HepG2 (cell line): Measurements from ENCODE around the gene SNU13. TPM values are rescaled to one million over a fixed set of nuclear protein-coding genes. Genes with fewer than 3 reads are reported as not detected.
"Not testable (repeated sequence)": the region's sequence is repeated elsewhere in the genome, so short reads cannot be mapped to it uniquely, and the experiment has no call there.

Source experiments
- ATAC-seq: fragments of 200-7000 bp; cut with Tn5 transposase; 3 replicates; pipeline ENCODE4 v1.9.1; 2020; ENCODE audit warnings: mild to moderate bottlenecking, moderate library complexity
- BruUV-seq: library from RNA; stranded (reverse); fragments of 400-500 nt; replicated peaks from 2 replicates; lab custom pipeline; 2021; lab: Mats Ljungman, UMichigan
- CTCF ChIA-PET: fragments of 300-600 bp; formaldehyde crosslinking; extraction: SDS; loops from one replicate; lab custom pipeline; 2021; ENCODE audit warnings: low total read pairs, inconsistent platforms, low intra/inter-chr PET ratio; lab: Yijun Ruan, JAX
- POLR2A ChIA-PET: fragments of 350-600 bp; sonication (Branson Sonifier 250); formaldehyde crosslinking; loops from one replicate; lab custom pipeline; 2020; ENCODE audit warnings: antibody characterized with exemption, inconsistent platforms; lab: Yijun Ruan, JAX
- DNase-seq: peaks from one replicate; pipeline ENCODE4 v3.0.0-alpha.2; 2015; ENCODE audit warnings: low spot score
- FAIRE-seq: peaks from 3 replicates; lab custom pipeline; 2011; peaks lifted over from hg19 to GRCh38; lab: Jason Lieb, UNC
- H2AFZ ChIP-seq: one replicate; pipeline ENCODE4 v1.6.1; 2011; ENCODE audit warnings: low read length, inconsistent platforms
- H3K27ac ChIP-seq: fragments of 300-600 bp; 3 replicates; pipeline ENCODE4 v1.8.0; 2011; ENCODE audit warnings: mixed run types, mild to moderate bottlenecking, mixed read lengths, low read length, inconsistent platforms; ENCODE audit not compliant: insufficient read depth; ENCODE audit errors: extremely low read length
- H3K27me3 ChIP-seq, 2 experiments: fragments of 200-600 bp in 1 of 2; 2 replicates in 1 of 2; 3 replicates in 1 of 2; pipeline versions ENCODE4 v1.6.0 to v1.8.0; 2011; ENCODE audit warnings: low read length in 2 of 2, mild to moderate bottlenecking in 2 of 2, moderate library complexity in 2 of 2, inconsistent platforms in 1 of 2; ENCODE audit not compliant: insufficient read depth in 2 of 2, control insufficient read depth in 1 of 2
- H3K36me3 ChIP-seq, 2 experiments: fragments of 200-600 bp in 1 of 2; replicated peaks in 1 of 2; 2 replicates in 1 of 2; 3 replicates in 1 of 2; pipeline versions ENCODE4 v1.5.1 to v1.8.0; 2011; ENCODE audit warnings: low read length in 2 of 2, inconsistent platforms in 1 of 2; ENCODE audit not compliant: insufficient read depth in 2 of 2, control insufficient read depth in 1 of 2
- H3K4me1 ChIP-seq: 2 replicates; pipeline ENCODE4 v1.5.1; 2012; ENCODE audit warnings: low read length, inconsistent platforms; ENCODE audit not compliant: insufficient read depth
- H3K4me2 ChIP-seq: 2 replicates; pipeline ENCODE4 v1.6.0; 2011; ENCODE audit warnings: low read depth, low read length, inconsistent platforms
- H3K4me3 ChIP-seq, 3 experiments: fragments of 200-600 bp in 1 of 3; sonication (generic), shearing (Covaris generic) in 1 of 3; replicated peaks in 1 of 3; 2 replicates each; pipeline ENCODE4 v1.5.1; 2011 to 2016; ENCODE audit warnings: low read length in 3 of 3, inconsistent platforms in 2 of 3, low read depth in 2 of 3, mild to moderate bottlenecking in 2 of 3, control low read depth in 1 of 3, mixed read lengths in 1 of 3; ENCODE audit not compliant: insufficient read depth in 1 of 3
- H3K79me2 ChIP-seq: one replicate; pipeline ENCODE4 v1.6.1; 2011; ENCODE audit warnings: low read length, inconsistent platforms; ENCODE audit not compliant: insufficient read depth
- H3K9ac ChIP-seq: 2 replicates; pipeline ENCODE4 v1.6.0; 2011; ENCODE audit warnings: mild to moderate bottlenecking, low read depth, low read length, inconsistent platforms; ENCODE audit not compliant: insufficient read depth
- H3K9me3 ChIP-seq: 2 replicates; pipeline ENCODE4 v1.5.1; 2012; ENCODE audit warnings: mild to moderate bottlenecking, low read length
- H4K20me1 ChIP-seq: 2 replicates; pipeline ENCODE4 v1.6.0; 2011; ENCODE audit warnings: inconsistent platforms, mild to moderate bottlenecking, low read length, moderate library complexity; ENCODE audit not compliant: insufficient read depth
- ADNP ChIP-seq: sonication (generic); formaldehyde crosslinking; IDR thresholded peaks from 2 replicates; pipeline ENCODE4 v1.4.0; 2020; ENCODE audit warnings: missing genetic modification reagents
- ATRX ChIP-seq: sonication (generic); formaldehyde crosslinking; IDR thresholded peaks from 2 replicates; pipeline ENCODE4 v1.4.0; 2020; ENCODE audit warnings: missing genetic modification reagents, borderline replicate concordance
- NONO ChIP-seq, 2 experiments: fragments of 450-650 bp in 1 of 2; sonication (generic) in 1 of 2; formaldehyde crosslinking in 1 of 2; IDR thresholded peaks in 1 of 2; conservative IDR thresholded peaks in 1 of 2; 2 replicates each; pipeline versions ENCODE4 v1.6.1 to v1.8.0; 2017 to 2022; ENCODE audit warnings: mild to moderate bottlenecking in 1 of 2, missing genetic modification reagents in 1 of 2, moderate library complexity in 1 of 2
- RERE ChIP-seq: IDR thresholded peaks from 2 replicates; pipeline ENCODE4 v1.6.1; 2016; ENCODE audit warnings: low read depth, missing genetic modification reagents, missing compliant biosample characterization
- SP4 ChIP-seq: sonication (generic); formaldehyde crosslinking; IDR thresholded peaks from 2 replicates; pipeline ENCODE4 v1.8.1; 2023; ENCODE audit warnings: mild to moderate bottlenecking, missing genetic modification reagents
- ZNF441 ChIP-seq: sonication (generic); formaldehyde crosslinking; IDR thresholded peaks from 2 replicates; pipeline ENCODE4 v1.7.0; 2021; ENCODE audit warnings: missing genetic modification reagents, borderline replicate concordance
- ZNF446 ChIP-seq: sonication (generic); formaldehyde crosslinking; IDR thresholded peaks from 2 replicates; pipeline ENCODE4 v1.5.0; 2020; ENCODE audit warnings: mild to moderate bottlenecking, missing genetic modification reagents
- ZNF784 ChIP-seq: sonication (generic); formaldehyde crosslinking; IDR thresholded peaks from 2 replicates; pipeline ENCODE4 v1.5.1; 2020; ENCODE audit warnings: missing genetic modification reagents, mild to moderate bottlenecking, borderline replicate concordance
- WGBS: methylation state at CpG from one replicate; pipeline ENCODE4 v1.1.6; 2017; ENCODE audit warnings: low lambda C conversion rate; 5-methylcytosine and 5-hydroxymethylcytosine counted together
- in situ Hi-C: cut with HindIII; loops from 2 replicates; pipeline ENCODE4 v1.10.0; 2017; ENCODE audit warnings: low pct_unique_long_range_greater_than_20kb; ENCODE audit not compliant: extremely low pct_ligation_motif_present
- intact Hi-C: fragments of 100-400 bp; cut with micrococcal nuclease; formaldehyde crosslinking; loops from one replicate; pipeline ENCODE4 v1.10.0; 2022; ENCODE audit not compliant: unreplicated experiment
- polyA plus RNA-seq, 8 experiments: library from polyadenylated mRNA; depleted of rRNA in 3 of 8; stranded (reverse) in 7 of 8; unstranded in 1 of 8; fragments of >200 nt; fragmentation: Illumina TruSeq in 4 of 8; extraction: Trizol in 4 of 8; gene quantifications; 2 replicates each; pipeline versions ENCODE4 v1.2.1 to v1.2.3, GENCODE V29; 2011 to 2016; ENCODE audit warnings: low read depth in 4 of 8, missing spikeins in 1 of 8, mixed read lengths in 1 of 8; ENCODE audit not compliant: insufficient read depth in 1 of 8
- total RNA-seq, 5 experiments: library from RNA; depleted of rRNA; stranded (reverse); fragments of >200 nt; fragmentation: Illumina TruSeq; extraction: Trizol; gene quantifications; 2 replicates each; pipeline ENCODE4 v1.2.3, GENCODE V29; 2016; ENCODE audit warnings: low read depth in 1 of 5

SNU13 gene
- total and polyA plus RNA-seq, 2 of the 13 experiments (the other 11 are each of a cell fraction or from before 2014, with no cell fraction given) = 203 to 287 TPM

GRCh38 chr22:41733241-41733640, 44.6 kb upstream of the SNU13 start:
- H3K79me2 ChIP-seq, H3K27ac ChIP-seq, H4K20me1 ChIP-seq, in situ Hi-C loops, H2AFZ ChIP-seq, FAIRE-seq, H3K4me1 ChIP-seq, BruUV-seq, H3K27me3 ChIP-seq, POLR2A ChIA-PET, H3K4me2 ChIP-seq, H3K9ac ChIP-seq, DNase-seq, H3K4me3 ChIP-seq, ATAC-seq, CTCF ChIA-PET, H3K36me3 ChIP-seq, H3K9me3 ChIP-seq, intact Hi-C loops: not testable (repeated sequence)
- 68% methylated on average over 4 of the region's 4 CpGs for WGBS

- BruUV-seq = no TSS peak
- no peak overlapping the region for H3K4me2 ChIP-seq
- no peak overlapping the region for H3K4me3 ChIP-seq
- FAIRE-seq (no peak), ATAC-seq (no peak), DNase-seq (no peak)
- POLR2A ChIA-PET = no interaction called here
- H3K27me3 ChIP-seq = peaks cover 0 to 8% of the 10 kb centered on the region in 2 experiments; a peak in 2 of 5 replicates
- H4K20me1 ChIP-seq = no peaks in the 10 kb centered on the region
- H2AFZ ChIP-seq = no peak overlapping the region
- no peak overlapping the region for H3K9ac ChIP-seq
- in situ Hi-C loops (no loop called here), intact Hi-C loops (no loop called here)
- CTCF ChIA-PET = no interaction called here
- H3K79me2 ChIP-seq = no peaks in the 10 kb centered on the region
- peaks cover 9% of the 10 kb centered on the region; the same call in 1 of the 2 replicates for H3K4me1 ChIP-seq
- 13% methylated on average over 6 of the region's 7 CpGs for WGBS
- no peaks in the 10 kb centered on the region for H3K36me3 ChIP-seq
- no peak overlapping the region for H3K27ac ChIP-seq
- no peaks in the 10 kb centered on the region for H3K9me3 ChIP-seq
- TF ChIP-seq SP4 (CRISPR knock-in tag) (no peak), ZNF446 (CRISPR knock-in tag) (no peak), ADNP (no peak), ATRX (no peak), ZNF441 (no peak), ZNF784 (CRISPR knock-in tag) (no peak), NONO (IDR thresholded peaks at IDR 0.05) (no peak), NONO (CRISPR knock-in tag; conservative IDR thresholded peaks at IDR 0.05) (no peak), RERE (CRISPR knock-in tag) (no peak)
Measured at GRCh38 chr22:41732096-41732772, 43.6 kb upstream of the SNU13 start.
